ENCODE data around the gene HOXA2. TPM values are rescaled to one million over a fixed set of nuclear protein-coding genes. Genes with fewer than 3 reads are reported as not detected.

Gene HOXA2
- total and polyA plus RNA-seq, 2 of the 8 experiments (the other 6 are each of a cell fraction or from before 2014, with no cell fraction given), result not detected

- TF ChIP-seq, protein P1, sequence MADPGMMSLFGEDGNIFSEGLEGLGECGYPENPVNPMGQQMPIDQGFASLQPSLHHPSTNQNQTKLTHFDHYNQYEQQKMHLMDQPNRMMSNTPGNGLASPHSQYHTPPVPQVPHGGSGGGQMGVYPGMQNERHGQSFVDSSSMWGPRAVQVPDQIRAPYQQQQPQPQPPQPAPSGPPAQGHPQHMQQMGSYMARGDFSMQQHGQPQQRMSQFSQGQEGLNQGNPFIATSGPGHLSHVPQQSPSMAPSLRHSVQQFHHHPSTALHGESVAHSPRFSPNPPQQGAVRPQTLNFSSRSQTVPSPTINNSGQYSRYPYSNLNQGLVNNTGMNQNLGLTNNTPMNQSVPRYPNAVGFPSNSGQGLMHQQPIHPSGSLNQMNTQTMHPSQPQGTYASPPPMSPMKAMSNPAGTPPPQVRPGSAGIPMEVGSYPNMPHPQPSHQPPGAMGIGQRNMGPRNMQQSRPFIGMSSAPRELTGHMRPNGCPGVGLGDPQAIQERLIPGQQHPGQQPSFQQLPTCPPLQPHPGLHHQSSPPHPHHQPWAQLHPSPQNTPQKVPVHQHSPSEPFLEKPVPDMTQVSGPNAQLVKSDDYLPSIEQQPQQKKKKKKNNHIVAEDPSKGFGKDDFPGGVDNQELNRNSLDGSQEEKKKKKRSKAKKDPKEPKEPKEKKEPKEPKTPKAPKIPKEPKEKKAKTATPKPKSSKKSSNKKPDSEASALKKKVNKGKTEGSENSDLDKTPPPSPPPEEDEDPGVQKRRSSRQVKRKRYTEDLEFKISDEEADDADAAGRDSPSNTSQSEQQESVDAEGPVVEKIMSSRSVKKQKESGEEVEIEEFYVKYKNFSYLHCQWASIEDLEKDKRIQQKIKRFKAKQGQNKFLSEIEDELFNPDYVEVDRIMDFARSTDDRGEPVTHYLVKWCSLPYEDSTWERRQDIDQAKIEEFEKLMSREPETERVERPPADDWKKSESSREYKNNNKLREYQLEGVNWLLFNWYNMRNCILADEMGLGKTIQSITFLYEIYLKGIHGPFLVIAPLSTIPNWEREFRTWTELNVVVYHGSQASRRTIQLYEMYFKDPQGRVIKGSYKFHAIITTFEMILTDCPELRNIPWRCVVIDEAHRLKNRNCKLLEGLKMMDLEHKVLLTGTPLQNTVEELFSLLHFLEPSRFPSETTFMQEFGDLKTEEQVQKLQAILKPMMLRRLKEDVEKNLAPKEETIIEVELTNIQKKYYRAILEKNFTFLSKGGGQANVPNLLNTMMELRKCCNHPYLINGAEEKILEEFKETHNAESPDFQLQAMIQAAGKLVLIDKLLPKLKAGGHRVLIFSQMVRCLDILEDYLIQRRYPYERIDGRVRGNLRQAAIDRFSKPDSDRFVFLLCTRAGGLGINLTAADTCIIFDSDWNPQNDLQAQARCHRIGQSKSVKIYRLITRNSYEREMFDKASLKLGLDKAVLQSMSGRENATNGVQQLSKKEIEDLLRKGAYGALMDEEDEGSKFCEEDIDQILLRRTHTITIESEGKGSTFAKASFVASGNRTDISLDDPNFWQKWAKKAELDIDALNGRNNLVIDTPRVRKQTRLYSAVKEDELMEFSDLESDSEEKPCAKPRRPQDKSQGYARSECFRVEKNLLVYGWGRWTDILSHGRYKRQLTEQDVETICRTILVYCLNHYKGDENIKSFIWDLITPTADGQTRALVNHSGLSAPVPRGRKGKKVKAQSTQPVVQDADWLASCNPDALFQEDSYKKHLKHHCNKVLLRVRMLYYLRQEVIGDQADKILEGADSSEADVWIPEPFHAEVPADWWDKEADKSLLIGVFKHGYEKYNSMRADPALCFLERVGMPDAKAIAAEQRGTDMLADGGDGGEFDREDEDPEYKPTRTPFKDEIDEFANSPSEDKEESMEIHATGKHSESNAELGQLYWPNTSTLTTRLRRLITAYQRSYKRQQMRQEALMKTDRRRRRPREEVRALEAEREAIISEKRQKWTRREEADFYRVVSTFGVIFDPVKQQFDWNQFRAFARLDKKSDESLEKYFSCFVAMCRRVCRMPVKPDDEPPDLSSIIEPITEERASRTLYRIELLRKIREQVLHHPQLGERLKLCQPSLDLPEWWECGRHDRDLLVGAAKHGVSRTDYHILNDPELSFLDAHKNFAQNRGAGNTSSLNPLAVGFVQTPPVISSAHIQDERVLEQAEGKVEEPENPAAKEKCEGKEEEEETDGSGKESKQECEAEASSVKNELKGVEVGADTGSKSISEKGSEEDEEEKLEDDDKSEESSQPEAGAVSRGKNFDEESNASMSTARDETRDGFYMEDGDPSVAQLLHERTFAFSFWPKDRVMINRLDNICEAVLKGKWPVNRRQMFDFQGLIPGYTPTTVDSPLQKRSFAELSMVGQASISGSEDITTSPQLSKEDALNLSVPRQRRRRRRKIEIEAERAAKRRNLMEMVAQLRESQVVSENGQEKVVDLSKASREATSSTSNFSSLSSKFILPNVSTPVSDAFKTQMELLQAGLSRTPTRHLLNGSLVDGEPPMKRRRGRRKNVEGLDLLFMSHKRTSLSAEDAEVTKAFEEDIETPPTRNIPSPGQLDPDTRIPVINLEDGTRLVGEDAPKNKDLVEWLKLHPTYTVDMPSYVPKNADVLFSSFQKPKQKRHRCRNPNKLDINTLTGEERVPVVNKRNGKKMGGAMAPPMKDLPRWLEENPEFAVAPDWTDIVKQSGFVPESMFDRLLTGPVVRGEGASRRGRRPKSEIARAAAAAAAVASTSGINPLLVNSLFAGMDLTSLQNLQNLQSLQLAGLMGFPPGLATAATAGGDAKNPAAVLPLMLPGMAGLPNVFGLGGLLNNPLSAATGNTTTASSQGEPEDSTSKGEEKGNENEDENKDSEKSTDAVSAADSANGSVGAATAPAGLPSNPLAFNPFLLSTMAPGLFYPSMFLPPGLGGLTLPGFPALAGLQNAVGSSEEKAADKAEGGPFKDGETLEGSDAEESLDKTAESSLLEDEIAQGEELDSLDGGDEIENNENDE (IDR thresholded peaks at IDR 0.05; ENCODE audit: insufficient replicate concordance, low read length), result no peak
- TF ChIP-seq EZH2 (IDR thresholded peaks at IDR 0.05; ENCODE audit: low read depth, low read length, severe bottlenecking), result peak; percentile 8
- TF ChIP-seq BCL11A (IDR thresholded peaks at IDR 0.05; ENCODE audit: low read depth in 2 of 2, low read length in 2 of 2), result no peak
- no peak for TF ChIP-seq TAF7 (optimal IDR thresholded peaks at IDR 0.05; ENCODE audit: borderline replicate concordance, low read depth, low read length)
- no peak for TF ChIP-seq CEBPB (IDR thresholded peaks at IDR 0.05; ENCODE audit: low read depth, low read length)
- TF ChIP-seq GABPA (IDR thresholded peaks at IDR 0.05; ENCODE audit: borderline replicate concordance, insufficient read depth, low read length), result no peak
- TF ChIP-seq NRF1 (IDR thresholded peaks at IDR 0.05; ENCODE audit: low read depth, low read length), result no peak
Observed at GRCh38 chr7:27145914-27146412, 43.5 kb upstream of the HOXA2 start (continued).
